Common myeloid progenitor, CD34-positive (primary cell): Measurements from ENCODE around the gene ATG5.

Source experiments
- CTCF ChIA-PET: fragments of 350-600 bp; sonication (Branson Sonifier 250); formaldehyde crosslinking; loops from one replicate; lab custom pipeline; 2021; ENCODE audit warnings: antibody characterized with exemption; lab: Charles Lee
- POLR2A ChIA-PET: fragments of 350-600 bp; sonication (Branson Sonifier 250); formaldehyde crosslinking; loops from one replicate; lab custom pipeline; 2021; ENCODE audit warnings: antibody characterized with exemption; lab: Charles Lee
- DNase-seq, 3 donors: peaks; one replicate each; pipeline versions ENCODE4 v3.0.0 to v3.0.0-alpha.2; 2013
- H3K27ac ChIP-seq, 2 experiments: 1 replicate in 1 of 2; 2 replicates in 1 of 2; pipeline ENCODE4 v1.7.0; 2013; ENCODE audit warnings: inconsistent platforms in 2 of 2, low read length in 2 of 2, mild to moderate bottlenecking in 2 of 2, low read depth in 1 of 2, moderate library complexity in 1 of 2; ENCODE audit not compliant: severe bottlenecking in 2 of 2, insufficient read depth in 1 of 2, poor library complexity in 1 of 2
- H3K27me3 ChIP-seq, 5 experiments: replicated peaks in 2 of 5; 1 replicate in 3 of 5; 2 replicates in 2 of 5; pipeline versions ENCODE4 v1.6.1 to v1.7.0; 2013; ENCODE audit warnings: low read length in 4 of 5, mild to moderate bottlenecking in 2 of 5, moderate library complexity in 2 of 5, inconsistent platforms in 1 of 5; ENCODE audit not compliant: insufficient read depth in 5 of 5, control insufficient read depth in 4 of 5
- H3K36me3 ChIP-seq, 4 experiments: 1 replicate in 2 of 4; 2 replicates in 2 of 4; pipeline versions ENCODE4 v1.6.1 to v1.7.0; 2013; ENCODE audit warnings: low read length in 3 of 4, control low read depth in 1 of 4, mild to moderate bottlenecking in 1 of 4; ENCODE audit not compliant: control insufficient read depth in 4 of 4, insufficient read depth in 4 of 4
- H3K4me1 ChIP-seq, 4 experiments: 1 replicate in 3 of 4; 2 replicates in 1 of 4; pipeline versions ENCODE4 v1.6.1 to v1.7.1; 2013; ENCODE audit warnings: low read length in 3 of 4, mild to moderate bottlenecking in 3 of 4, control low read depth in 1 of 4, inconsistent platforms in 1 of 4, moderate library complexity in 1 of 4; ENCODE audit not compliant: control insufficient read depth in 4 of 4, insufficient read depth in 4 of 4; ENCODE audit errors: control extremely low read depth in 1 of 4
- H3K4me3 ChIP-seq, 7 experiments: 1 replicate in 4 of 7; 2 replicates in 3 of 7; pipeline versions ENCODE4 v1.5.1 to v1.7.0; 2013; ENCODE audit warnings: mild to moderate bottlenecking in 7 of 7, low read length in 6 of 7, moderate library complexity in 6 of 7, inconsistent platforms in 2 of 7, low read depth in 2 of 7, control low read depth in 1 of 7; ENCODE audit not compliant: insufficient read depth in 4 of 7, control insufficient read depth in 1 of 7; ENCODE audit errors: extremely low read depth in 1 of 7
- H3K9me3 ChIP-seq, 5 experiments: 1 replicate in 4 of 5; 2 replicates in 1 of 5; pipeline versions ENCODE4 v1.6.1 to v1.7.1; 2013; ENCODE audit warnings: low read length in 4 of 5, mild to moderate bottlenecking in 2 of 5, inconsistent platforms in 1 of 5, low read depth in 1 of 5, moderate library complexity in 1 of 5; ENCODE audit not compliant: control insufficient read depth in 4 of 5, insufficient read depth in 2 of 5; ENCODE audit errors: control extremely low read depth in 1 of 5
- WGBS: methylation state at CpG from one replicate; pipeline ENCODE4 v1.1.5; 2013; ENCODE audit not compliant: insufficient coverage; 5-methylcytosine and 5-hydroxymethylcytosine counted together

ATG5 gene

GRCh38 chr6:106293116-106293515 is 32.4 kb downstream of the ATG5 start:
- ChIA-PET POLR2A (no interaction called here), CTCF (interaction anchor here (0.7 kb wide), 1 partner anchor 554 kb away, joined by 3 read pairs; no protein-coding TSS in a partner anchor)
- no CpG with 5 or more reads among the region's 1 CpG for WGBS
- Histone ChIP-seq H3K27me3 (no peaks in the 10 kb centered on the region), H3K9me3 (peaks cover 0 to 14% (median 2%) of the 10 kb centered on the region in 5 experiments), H3K27ac (no peak overlapping the region), H3K4me3 (no peak overlapping the region), H3K4me1 (no peaks in the 10 kb centered on the region), H3K36me3 (peaks cover 13 to 26% (median 21%) of the 10 kb centered on the region in 4 experiments)
- no peak for DNase-seq

- Histone ChIP-seq H3K27me3 (no peaks in the 10 kb centered on the region), H3K4me3 (no peak overlapping the region), H3K9me3 (peaks cover 0 to 14% (median 2%) of the 10 kb centered on the region in 5 experiments), H3K36me3 (peaks cover 13 to 26% (median 22%) of the 10 kb centered on the region in 4 experiments), H3K27ac (no peak overlapping the region), H3K4me1 (peaks cover 0 to 8% (median 0%) of the 10 kb centered on the region in 4 experiments)
- CTCF ChIA-PET, result interaction anchor here (1.3 to 1.4 kb wide), 2 partner anchors 10 to 12 kb away, joined by 4 to 8 read pairs; no protein-coding TSS in a partner anchor
- no peak for DNase-seq
- POLR2A ChIA-PET, result interaction anchor here (0.5 kb wide), 1 partner anchor 126 kb away, joined by 6 read pairs; no protein-coding TSS in a partner anchor
- no CpG with 5 or more reads among the region's 1 CpG for WGBS
These were observed 34.6 kb downstream of the ATG5 start for GRCh38 chr6:106290954-106291353.

- ChIA-PET POLR2A (no interaction called here), CTCF (no interaction called here)
- H3K27ac ChIP-seq, result no peak overlapping the region
- DNase-seq, result no peak
- H3K4me3 ChIP-seq, result no peak overlapping the region
- WGBS, result 100% methylated on average over 3 of the region's 4 CpGs
- no peaks in the 10 kb centered on the region for H3K27me3 ChIP-seq
- H3K4me1 ChIP-seq, result peaks cover 0 to 8% (median 0%) of the 10 kb centered on the region in 4 experiments
- peaks cover 0 to 14% (median 2%) of the 10 kb centered on the region in 5 experiments for H3K9me3 ChIP-seq
- peaks cover 13 to 26% (median 23%) of the 10 kb centered on the region in 4 experiments for H3K36me3 ChIP-seq
These were observed 35.5 kb downstream of the ATG5 start for GRCh38 chr6:106290032-106290431.

GRCh38 chr6:106287215-106287614 is 38.3 kb downstream of the ATG5 start:
- CTCF ChIA-PET, result interaction anchor here (1.2 to 2.2 kb wide), 3 partner anchors 14 to 802 kb away, joined by 3 to 4 read pairs (median 4); no protein-coding TSS in a partner anchor
- Histone ChIP-seq H3K4me1 (peaks cover 0 to 12% (median 3%) of the 10 kb centered on the region in 4 experiments), H3K27ac (no peak overlapping the region), H3K4me3 (peak overlapping the region in 1 of 7 experiments; percentile 28), H3K36me3 (peaks cover 13 to 20% (median 16%) of the 10 kb centered on the region in 4 experiments), H3K27me3 (no peaks in the 10 kb centered on the region), H3K9me3 (peaks cover 0 to 14% (median 2%) of the 10 kb centered on the region in 5 experiments)
- DNase-seq, result peak in 2 of 3 donors; percentile 17 to 47
- POLR2A ChIA-PET, result no interaction called here
- WGBS, result no CpG with 5 or more reads among the region's 1 CpG

- WGBS, result 100% methylated on average over 1 of the region's 1 CpG
- Histone ChIP-seq H3K9me3 (peaks cover 0 to 10% (median 2%) of the 10 kb centered on the region in 5 experiments), H3K27ac (no peak overlapping the region), H3K27me3 (no peaks in the 10 kb centered on the region), H3K4me1 (peaks cover 0 to 12% (median 4%) of the 10 kb centered on the region in 4 experiments), H3K36me3 (peaks cover 10 to 15% (median 12%) of the 10 kb centered on the region in 4 experiments), H3K4me3 (no peak overlapping the region)
- DNase-seq, result no peak
- CTCF ChIA-PET, result interaction anchor here (0.9 to 2.2 kb wide), 5 partner anchors 13 to 802 kb away, joined by 3 to 4 read pairs (median 3); no protein-coding TSS in a partner anchor
- POLR2A ChIA-PET, result no interaction called here
These were observed 38.8 kb downstream of the ATG5 start for GRCh38 chr6:106286746-106287145.

GRCh38 chr6:106283481-106283880 is 42.1 kb downstream of the ATG5 start:
- Histone ChIP-seq H3K27ac (no peak overlapping the region), H3K27me3 (no peaks in the 10 kb centered on the region), H3K4me3 (no peak overlapping the region), H3K36me3 (peaks cover 0 to 12% (median 8%) of the 10 kb centered on the region in 4 experiments), H3K4me1 (peaks cover 0 to 12% (median 10%) of the 10 kb centered on the region in 4 experiments), H3K9me3 (peaks cover 0 to 3% (median 0%) of the 10 kb centered on the region in 5 experiments)
- ChIA-PET POLR2A (no interaction called here), CTCF (interaction anchor here (2.5 kb wide), 1 partner anchor 13 kb away, joined by 7 read pairs; no protein-coding TSS in a partner anchor)
- DNase-seq, result no peak
- 96% methylated on average over 8 of the region's 10 CpGs for WGBS

- Histone ChIP-seq H3K27me3 (no peaks in the 10 kb centered on the region), H3K36me3 (peaks cover 0 to 19% (median 11%) of the 10 kb centered on the region in 4 experiments), H3K27ac (no peak overlapping the region), H3K9me3 (peaks cover 0 to 3% (median 0%) of the 10 kb centered on the region in 5 experiments), H3K4me3 (no peak overlapping the region), H3K4me1 (peaks cover 0 to 10% (median 7%) of the 10 kb centered on the region in 4 experiments)
- CTCF ChIA-PET, result interaction anchor here (1.8 to 2.7 kb wide), 2 partner anchors 10 to 20 kb away, joined by 5 to 7 read pairs; no protein-coding TSS in a partner anchor
- POLR2A ChIA-PET, result no interaction called here
- DNase-seq, result peak in 1 of 3 donors; percentile 6
- WGBS, result no CpG with 5 or more reads among the region's 2 CpGs
These were observed 43.9 kb downstream of the ATG5 start for GRCh38 chr6:106281661-106282060.
